ENCODE data around the gene PHF21B.
"Not testable (repeated sequence)": the region's sequence is repeated elsewhere in the genome, so short reads cannot be mapped to it uniquely, and the experiment has no call there.

The PHF21B gene

GRCh38 chr22:44914026-44914721, 95.6 kb downstream of the PHF21B start:
- intact Hi-C loops (cut with micrococcal nuclease), result no loop called here
- H3K27ac Mint-ChIP-seq, result no peak overlapping the region
- H3K4me1 Mint-ChIP-seq (ENCODE audit: low read depth), result no peaks in the 10 kb centered on the region
- H3K36me3 Mint-ChIP-seq (ENCODE audit: low read depth), result no peaks in the 10 kb centered on the region
- peaks cover 4% of the 10 kb centered on the region for H3K27me3 Mint-ChIP-seq
- H3K9me3 Mint-ChIP-seq, result peaks cover 9% of the 10 kb centered on the region
- H3K4me3 Mint-ChIP-seq, result no peak overlapping the region

- Mint-ChIP-seq H3K4me1 (ENCODE audit: low read depth) (no peaks in the 10 kb centered on the region), H3K27ac (no peak overlapping the region), H3K4me3 (no peak overlapping the region), H3K9me3 (peaks cover 9% of the 10 kb centered on the region), H3K27me3 (peaks cover 4% of the 10 kb centered on the region), H3K36me3 (ENCODE audit: low read depth) (no peaks in the 10 kb centered on the region)
- intact Hi-C loops (cut with micrococcal nuclease), result no loop called here
These were observed 96.4 kb downstream of the PHF21B start for GRCh38 chr22:44913198-44913983.

- H3K27ac Mint-ChIP-seq, result no peak overlapping the region
- no peaks in the 10 kb centered on the region for H3K4me1 Mint-ChIP-seq (ENCODE audit: low read depth)
- H3K9me3 Mint-ChIP-seq, result peaks cover 9% of the 10 kb centered on the region
- peaks cover 3% of the 10 kb centered on the region for H3K27me3 Mint-ChIP-seq
- intact Hi-C loops (cut with micrococcal nuclease), result no loop called here
- H3K4me3 Mint-ChIP-seq, result no peak overlapping the region
- H3K36me3 Mint-ChIP-seq (ENCODE audit: low read depth), result no peaks in the 10 kb centered on the region
These were observed 100.6 kb downstream of the PHF21B start for GRCh38 chr22:44909241-44909640.

- Mint-ChIP-seq H3K4me1 (ENCODE audit: low read depth) (no peaks in the 10 kb centered on the region), H3K36me3 (ENCODE audit: low read depth) (no peaks in the 10 kb centered on the region), H3K9me3 (peaks cover 13% of the 10 kb centered on the region), H3K4me3 (no peak overlapping the region), H3K27me3 (peaks cover 5% of the 10 kb centered on the region), H3K27ac (no peak overlapping the region)
- intact Hi-C loops (cut with micrococcal nuclease), result no loop called here
These were observed 101.8 kb downstream of the PHF21B start for GRCh38 chr22:44907765-44908737.

- Mint-ChIP-seq H3K27ac (no peak overlapping the region), H3K9me3 (peaks cover 19% of the 10 kb centered on the region), H3K36me3 (ENCODE audit: low read depth) (no peaks in the 10 kb centered on the region), H3K4me3 (no peak overlapping the region), H3K4me1 (ENCODE audit: low read depth) (no peaks in the 10 kb centered on the region), H3K27me3 (peaks cover 8% of the 10 kb centered on the region)
- intact Hi-C loops (cut with micrococcal nuclease), result no loop called here
These were observed 102.7 kb downstream of the PHF21B start for GRCh38 chr22:44906999-44907644.

- Mint-ChIP-seq H3K27me3 (peaks cover 8% of the 10 kb centered on the region), H3K36me3 (ENCODE audit: low read depth) (no peaks in the 10 kb centered on the region), H3K9me3 (peaks cover 21% of the 10 kb centered on the region), H3K4me3 (no peak overlapping the region), H3K27ac (no peak overlapping the region), H3K4me1 (ENCODE audit: low read depth) (no peaks in the 10 kb centered on the region)
- intact Hi-C loops (cut with micrococcal nuclease), result no loop called here
These were observed 103.4 kb downstream of the PHF21B start for GRCh38 chr22:44906248-44906936.

- H3K27ac Mint-ChIP-seq; intact Hi-C loops (cut with micrococcal nuclease); H3K36me3 Mint-ChIP-seq (ENCODE audit: low read depth); H3K27me3 Mint-ChIP-seq; H3K4me3 Mint-ChIP-seq; H3K4me1 Mint-ChIP-seq (ENCODE audit: low read depth): not testable (repeated sequence)
- H3K9me3 Mint-ChIP-seq, result peaks cover 38% of the 10 kb centered on the region
These were observed 105.2 kb downstream of the PHF21B start for GRCh38 chr22:44904492-44905152.

GRCh38 chr22:44903164-44903563, 106.6 kb downstream of the PHF21B start:
- H3K27ac Mint-ChIP-seq; H3K27me3 Mint-ChIP-seq; H3K36me3 Mint-ChIP-seq (ENCODE audit: low read depth); intact Hi-C loops (cut with micrococcal nuclease); H3K4me3 Mint-ChIP-seq; H3K4me1 Mint-ChIP-seq (ENCODE audit: low read depth): not testable (repeated sequence)
- peaks cover 40% of the 10 kb centered on the region for H3K9me3 Mint-ChIP-seq

- intact Hi-C loops (cut with micrococcal nuclease), result no loop called here
- Mint-ChIP-seq H3K9me3 (peaks cover 40% of the 10 kb centered on the region), H3K4me1 (ENCODE audit: low read depth) (no peaks in the 10 kb centered on the region), H3K36me3 (ENCODE audit: low read depth) (no peaks in the 10 kb centered on the region), H3K27me3 (peaks cover 8% of the 10 kb centered on the region), H3K27ac (no peak overlapping the region), H3K4me3 (no peak overlapping the region)
These were observed 108.5 kb downstream of the PHF21B start for GRCh38 chr22:44901301-44901700.

GRCh38 chr22:44898236-44898635, 111.6 kb downstream of the PHF21B start:
- Mint-ChIP-seq H3K9me3 (peaks cover 38% of the 10 kb centered on the region), H3K4me3 (no peak overlapping the region), H3K36me3 (ENCODE audit: low read depth) (no peaks in the 10 kb centered on the region), H3K27ac (no peak overlapping the region), H3K4me1 (ENCODE audit: low read depth) (no peaks in the 10 kb centered on the region), H3K27me3 (peaks cover 4% of the 10 kb centered on the region)
- intact Hi-C loops (cut with micrococcal nuclease), result no loop called here

GRCh38 chr22:44895296-44896055, 114.3 kb downstream of the PHF21B start:
- H3K4me1 Mint-ChIP-seq (ENCODE audit: low read depth), result no peaks in the 10 kb centered on the region
- intact Hi-C loops (cut with micrococcal nuclease), result no loop called here
- H3K27me3 Mint-ChIP-seq, result no peaks in the 10 kb centered on the region
- H3K4me3 Mint-ChIP-seq, result no peak overlapping the region
- peaks cover 10% of the 10 kb centered on the region for H3K9me3 Mint-ChIP-seq
- no peak overlapping the region for H3K27ac Mint-ChIP-seq
- H3K36me3 Mint-ChIP-seq (ENCODE audit: low read depth), result no peaks in the 10 kb centered on the region

- Mint-ChIP-seq H3K4me3 (no peak overlapping the region), H3K4me1 (ENCODE audit: low read depth) (no peaks in the 10 kb centered on the region), H3K36me3 (ENCODE audit: low read depth) (no peaks in the 10 kb centered on the region), H3K27ac (no peak overlapping the region), H3K27me3 (no peaks in the 10 kb centered on the region), H3K9me3 (peaks cover 3% of the 10 kb centered on the region)
- intact Hi-C loops (cut with micrococcal nuclease), result no loop called here
These were observed 115.0 kb downstream of the PHF21B start for GRCh38 chr22:44894782-44895181.
